Cardiac muscle cell (in vitro differentiated cells and primary cell): ENCODE data around the gene MEIS3. TPM values are rescaled to one million over a fixed set of nuclear protein-coding genes. Genes with fewer than 3 reads are reported as not detected.
A peak's percentile ranks its signal among the peaks of the same experiment; 100 is the strongest.

Experiments
- DNase-seq, 2 donors: peaks; one replicate each; pipeline versions ENCODE4 v3.0.0 to v3.0.0-alpha.2; 2010 to 2017; ENCODE audit warnings: low read depth in 1 of 2, low spot score in 1 of 2
- H3K27ac ChIP-seq: fragments of 200-600 bp; sonication (generic); 2 replicates; pipeline ENCODE4 v1.5.1; 2016
- H3K27me3 ChIP-seq: fragments of 200-600 bp; sonication (generic); 2 replicates; pipeline ENCODE4 v1.6.0; 2016; ENCODE audit warnings: control low read depth
- H3K36me3 ChIP-seq: fragments of 200-600 bp; sonication (generic); 2 replicates; pipeline ENCODE4 v1.5.1; 2016; ENCODE audit warnings: control low read depth
- H3K4me1 ChIP-seq: fragments of 200-600 bp; sonication (generic); 2 replicates; pipeline ENCODE4 v1.8.1; 2017; ENCODE audit warnings: low read depth, mild to moderate bottlenecking, mixed run types
- H3K4me3 ChIP-seq: fragments of 200-600 bp; sonication (generic); 2 replicates; pipeline ENCODE4 v1.5.1; 2016; ENCODE audit warnings: mild to moderate bottlenecking
- H3K9me3 ChIP-seq: fragments of 200-600 bp; sonication (generic); 2 replicates; pipeline ENCODE4 v1.5.1; 2017; ENCODE audit warnings: low read depth, mild to moderate bottlenecking, control low read depth
- CTCF ChIP-seq: IDR thresholded peaks from 2 replicates; pipeline ENCODE4 v1.5.1; 2012; ENCODE audit warnings: low read depth, mild to moderate bottlenecking, low read length
- polyA plus RNA-seq: library from polyadenylated mRNA; unstranded; fragments of >200 nt; fragmentation: Nextera tagmentation; extraction: Ambion mirVana; gene quantifications from 2 replicates; pipeline ENCODE4 v1.2.1, GENCODE V29; 2016
- total RNA-seq: library from RNA; depleted of rRNA; stranded (reverse); fragments of >200 nt; gene quantifications from 2 replicates; pipeline ENCODE4 v1.2.3, GENCODE V29; 2016

MEIS3 gene
- total and polyA plus RNA-seq, 2 experiments from 2014 or later: 83.7 to 114 TPM

- TF ChIP-seq CTCF: no peak
- no peaks in the 10 kb centered on the region for H3K4me1 ChIP-seq
- H3K27ac ChIP-seq: no peak overlapping the region
- H3K36me3 ChIP-seq: no peaks in the 10 kb centered on the region
- no peaks in the 10 kb centered on the region for H3K9me3 ChIP-seq
- peak; percentile 34 to 84 for DNase-seq
- H3K27me3 ChIP-seq: no peaks in the 10 kb centered on the region
- no peak overlapping the region for H3K4me3 ChIP-seq
Measured at GRCh38 chr19:47406711-47407416, 12.5 kb downstream of the MEIS3 start.

- Histone ChIP-seq H3K27ac (no peak overlapping the region), H3K9me3 (no peaks in the 10 kb centered on the region), H3K4me3 (no peak overlapping the region), H3K36me3 (no peaks in the 10 kb centered on the region), H3K27me3 (no peaks in the 10 kb centered on the region), H3K4me1 (no peaks in the 10 kb centered on the region)
- no peak for DNase-seq
- TF ChIP-seq CTCF: no peak
Measured at GRCh38 chr19:47405854-47406417, 13.4 kb downstream of the MEIS3 start.

- no peak for TF ChIP-seq CTCF
- no peak for DNase-seq
- H3K4me3 ChIP-seq: no peak overlapping the region
- H3K27ac ChIP-seq: no peak overlapping the region
- no peaks in the 10 kb centered on the region for H3K27me3 ChIP-seq
- no peaks in the 10 kb centered on the region for H3K4me1 ChIP-seq
- H3K9me3 ChIP-seq: no peaks in the 10 kb centered on the region
- H3K36me3 ChIP-seq: no peaks in the 10 kb centered on the region
Measured at GRCh38 chr19:47405197-47405550, 14.2 kb downstream of the MEIS3 start.

GRCh38 chr19:47404334-47405196, 14.8 kb downstream of the MEIS3 start:
- TF ChIP-seq CTCF: no peak
- no peaks in the 10 kb centered on the region for H3K27me3 ChIP-seq
- no peaks in the 10 kb centered on the region for H3K36me3 ChIP-seq
- H3K27ac ChIP-seq: no peak overlapping the region
- DNase-seq: no peak
- no peaks in the 10 kb centered on the region for H3K4me1 ChIP-seq
- H3K9me3 ChIP-seq: no peaks in the 10 kb centered on the region
- no peak overlapping the region for H3K4me3 ChIP-seq

GRCh38 chr19:47402504-47402903, 16.8 kb downstream of the MEIS3 start:
- DNase-seq: no peak
- H3K4me3 ChIP-seq: no peak overlapping the region
- no peaks in the 10 kb centered on the region for H3K36me3 ChIP-seq
- no peak for TF ChIP-seq CTCF
- no peaks in the 10 kb centered on the region for H3K27me3 ChIP-seq
- no peaks in the 10 kb centered on the region for H3K9me3 ChIP-seq
- no peak overlapping the region for H3K27ac ChIP-seq
- no peaks in the 10 kb centered on the region for H3K4me1 ChIP-seq
